Measurements from ENCODE around the gene EIF4EBP2. TPM values are rescaled to one million over a fixed set of nuclear protein-coding genes. Genes with fewer than 3 reads are reported as not detected.
A peak's percentile ranks its signal among the peaks of the same experiment; 100 is the strongest.

EIF4EBP2 gene
- total and polyA plus RNA-seq, 2 experiments from 2014 or later: 42.0 to 131 TPM

DNA sequence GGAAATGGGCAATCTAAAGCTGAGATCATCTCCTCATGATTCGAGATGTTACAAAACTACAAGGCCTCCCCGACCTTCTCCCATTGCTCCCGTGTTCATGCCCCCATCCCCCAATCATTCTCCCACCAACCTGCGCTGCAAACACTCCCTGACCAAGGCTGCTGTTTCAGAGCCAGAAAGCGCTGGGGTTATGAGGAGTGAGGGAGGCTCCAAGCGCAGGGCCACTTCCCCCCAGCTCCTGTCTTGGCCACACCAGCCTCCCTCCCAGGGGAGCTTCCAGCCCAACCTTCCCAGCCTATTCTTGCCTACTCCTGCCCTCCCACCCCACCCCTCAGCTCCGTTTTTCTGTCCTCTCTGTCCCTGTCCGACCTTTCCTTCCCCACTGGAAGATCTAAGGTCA lies 52.2 kb downstream of the EIF4EBP2 start:
- Histone ChIP-seq H3K27ac (ENCODE audit: low read depth) (peak overlapping the region; percentile 69; the same call in 1 of the 2 replicates), H3K4me1 (ENCODE audit: insufficient read depth) (peaks cover 62% of the 10 kb centered on the region), H3K27me3 (ENCODE audit: insufficient read depth) (peaks cover 50% of the 10 kb centered on the region), H3K36me3 (ENCODE audit: insufficient read depth) (no peaks in the 10 kb centered on the region), H3K4me3 (peak overlapping the region; percentile 36), H3K9me2 (ENCODE audit: insufficient read depth) (no peaks in the 10 kb centered on the region), H3K4me2 (peak overlapping the region; percentile 71), H2AFZ (no peak overlapping the region), H3F3A (replicated peaks; ENCODE audit: low read depth) (peaks cover 26% of the 10 kb centered on the region), H3K79me2 (replicated peaks; ENCODE audit: insufficient read depth) (no peaks in the 10 kb centered on the region), H4K20me1 (replicated peaks; ENCODE audit: insufficient read depth) (no peaks in the 10 kb centered on the region)
- peak; percentile 9 for ATAC-seq
- Mint-ChIP-seq H3K27me3 (ENCODE audit: insufficient read depth, low read depth, poor library complexity) (peaks cover 61% of the 10 kb centered on the region), H3K4me3 (peak overlapping the region; percentile 35), H3K9me3 (no peaks in the 10 kb centered on the region; the same call in 2 of the 3 replicates), H3K4me1 (peaks cover 51% of the 10 kb centered on the region), H3K27ac (no peak overlapping the region), H3K36me3 (ENCODE audit: low read depth) (no peaks in the 10 kb centered on the region)
- peak; percentile 55 for DNase-seq (ENCODE audit: low spot score)
- TF ChIP-seq, protein P1, sequence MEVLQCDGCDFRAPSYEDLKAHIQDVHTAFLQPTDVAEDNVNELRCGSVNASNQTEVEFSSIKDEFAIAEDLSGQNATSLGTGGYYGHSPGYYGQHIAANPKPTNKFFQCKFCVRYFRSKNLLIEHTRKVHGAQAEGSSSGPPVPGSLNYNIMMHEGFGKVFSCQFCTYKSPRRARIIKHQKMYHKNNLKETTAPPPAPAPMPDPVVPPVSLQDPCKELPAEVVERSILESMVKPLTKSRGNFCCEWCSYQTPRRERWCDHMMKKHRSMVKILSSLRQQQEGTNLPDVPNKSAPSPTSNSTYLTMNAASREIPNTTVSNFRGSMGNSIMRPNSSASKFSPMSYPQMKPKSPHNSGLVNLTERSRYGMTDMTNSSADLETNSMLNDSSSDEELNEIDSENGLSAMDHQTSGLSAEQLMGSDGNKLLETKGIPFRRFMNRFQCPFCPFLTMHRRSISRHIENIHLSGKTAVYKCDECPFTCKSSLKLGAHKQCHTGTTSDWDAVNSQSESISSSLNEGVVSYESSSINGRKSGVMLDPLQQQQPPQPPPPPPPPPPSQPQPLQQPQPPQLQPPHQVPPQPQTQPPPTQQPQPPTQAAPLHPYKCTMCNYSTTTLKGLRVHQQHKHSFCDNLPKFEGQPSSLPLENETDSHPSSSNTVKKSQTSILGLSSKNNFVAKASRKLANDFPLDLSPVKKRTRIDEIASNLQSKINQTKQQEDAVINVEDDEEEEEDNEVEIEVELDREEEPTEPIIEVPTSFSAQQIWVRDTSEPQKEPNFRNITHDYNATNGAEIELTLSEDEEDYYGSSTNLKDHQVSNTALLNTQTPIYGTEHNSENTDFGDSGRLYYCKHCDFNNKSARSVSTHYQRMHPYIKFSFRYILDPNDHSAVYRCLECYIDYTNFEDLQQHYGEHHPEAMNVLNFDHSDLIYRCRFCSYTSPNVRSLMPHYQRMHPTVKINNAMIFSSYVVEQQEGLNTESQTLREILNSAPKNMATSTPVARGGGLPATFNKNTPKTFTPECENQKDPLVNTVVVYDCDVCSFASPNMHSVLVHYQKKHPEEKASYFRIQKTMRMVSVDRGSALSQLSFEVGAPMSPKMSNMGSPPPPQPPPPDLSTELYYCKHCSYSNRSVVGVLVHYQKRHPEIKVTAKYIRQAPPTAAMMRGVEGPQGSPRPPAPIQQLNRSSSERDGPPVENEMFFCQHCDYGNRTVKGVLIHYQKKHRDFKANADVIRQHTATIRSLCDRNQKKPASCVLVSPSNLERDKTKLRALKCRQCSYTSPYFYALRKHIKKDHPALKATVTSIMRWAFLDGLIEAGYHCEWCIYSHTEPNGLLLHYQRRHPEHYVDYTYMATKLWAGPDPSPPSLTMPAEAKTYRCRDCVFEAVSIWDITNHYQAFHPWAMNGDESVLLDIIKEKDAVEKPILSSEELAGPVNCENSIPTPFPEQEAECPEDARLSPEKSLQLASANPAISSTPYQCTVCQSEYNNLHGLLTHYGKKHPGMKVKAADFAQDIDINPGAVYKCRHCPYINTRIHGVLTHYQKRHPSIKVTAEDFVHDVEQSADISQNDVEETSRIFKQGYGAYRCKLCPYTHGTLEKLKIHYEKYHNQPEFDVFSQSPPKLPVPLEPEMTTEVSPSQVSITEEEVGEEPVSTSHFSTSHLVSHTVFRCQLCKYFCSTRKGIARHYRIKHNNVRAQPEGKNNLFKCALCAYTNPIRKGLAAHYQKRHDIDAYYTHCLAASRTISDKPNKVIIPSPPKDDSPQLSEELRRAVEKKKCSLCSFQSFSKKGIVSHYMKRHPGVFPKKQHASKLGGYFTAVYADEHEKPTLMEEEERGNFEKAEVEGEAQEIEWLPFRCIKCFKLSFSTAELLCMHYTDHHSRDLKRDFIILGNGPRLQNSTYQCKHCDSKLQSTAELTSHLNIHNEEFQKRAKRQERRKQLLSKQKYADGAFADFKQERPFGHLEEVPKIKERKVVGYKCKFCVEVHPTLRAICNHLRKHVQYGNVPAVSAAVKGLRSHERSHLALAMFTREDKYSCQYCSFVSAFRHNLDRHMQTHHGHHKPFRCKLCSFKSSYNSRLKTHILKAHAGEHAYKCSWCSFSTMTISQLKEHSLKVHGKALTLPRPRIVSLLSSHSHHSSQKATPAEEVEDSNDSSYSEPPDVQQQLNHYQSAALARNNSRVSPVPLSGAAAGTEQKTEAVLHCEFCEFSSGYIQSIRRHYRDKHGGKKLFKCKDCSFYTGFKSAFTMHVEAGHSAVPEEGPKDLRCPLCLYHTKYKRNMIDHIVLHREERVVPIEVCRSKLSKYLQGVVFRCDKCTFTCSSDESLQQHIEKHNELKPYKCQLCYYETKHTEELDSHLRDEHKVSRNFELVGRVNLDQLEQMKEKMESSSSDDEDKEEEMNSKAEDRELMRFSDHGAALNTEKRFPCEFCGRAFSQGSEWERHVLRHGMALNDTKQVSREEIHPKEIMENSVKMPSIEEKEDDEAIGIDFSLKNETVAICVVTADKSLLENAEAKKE (CRISPR knock-in tag; IDR thresholded peaks at IDR 0.05): no peak
- TF ChIP-seq ETS1 (IDR thresholded peaks at IDR 0.05) (no peak), CREB1 (CRISPR knock-in tag; IDR thresholded peaks at IDR 0.05; ENCODE audit: low read depth) (no peak), CTCF (conservative IDR thresholded peaks at IDR 0.05; ENCODE audit: low read depth in 2 of 2) (no peak), STAT1 (IDR thresholded peaks at IDR 0.05; ENCODE audit: unreplicated experiment) (no peak), ZNF114 (CRISPR knock-in tag; IDR thresholded peaks at IDR 0.05) (no peak), POLR2AphosphoS5 (IDR thresholded peaks at IDR 0.05; ENCODE audit: low read depth) (no peak), NANOG (IDR thresholded peaks at IDR 0.05; ENCODE audit: borderline replicate concordance) (no peak), ZNF331 (CRISPR knock-in tag; IDR thresholded peaks at IDR 0.05; ENCODE audit: low read depth) (no peak), JUNB (IDR thresholded peaks at IDR 0.05; ENCODE audit: unreplicated experiment) (no peak), EZH2 (IDR thresholded peaks at IDR 0.05; ENCODE audit: low read depth, unreplicated experiment) (no peak), EZH2phosphoT487 (IDR thresholded peaks at IDR 0.05; ENCODE audit: unreplicated experiment) (no peak)
- TF ChIP-seq, protein P2, sequence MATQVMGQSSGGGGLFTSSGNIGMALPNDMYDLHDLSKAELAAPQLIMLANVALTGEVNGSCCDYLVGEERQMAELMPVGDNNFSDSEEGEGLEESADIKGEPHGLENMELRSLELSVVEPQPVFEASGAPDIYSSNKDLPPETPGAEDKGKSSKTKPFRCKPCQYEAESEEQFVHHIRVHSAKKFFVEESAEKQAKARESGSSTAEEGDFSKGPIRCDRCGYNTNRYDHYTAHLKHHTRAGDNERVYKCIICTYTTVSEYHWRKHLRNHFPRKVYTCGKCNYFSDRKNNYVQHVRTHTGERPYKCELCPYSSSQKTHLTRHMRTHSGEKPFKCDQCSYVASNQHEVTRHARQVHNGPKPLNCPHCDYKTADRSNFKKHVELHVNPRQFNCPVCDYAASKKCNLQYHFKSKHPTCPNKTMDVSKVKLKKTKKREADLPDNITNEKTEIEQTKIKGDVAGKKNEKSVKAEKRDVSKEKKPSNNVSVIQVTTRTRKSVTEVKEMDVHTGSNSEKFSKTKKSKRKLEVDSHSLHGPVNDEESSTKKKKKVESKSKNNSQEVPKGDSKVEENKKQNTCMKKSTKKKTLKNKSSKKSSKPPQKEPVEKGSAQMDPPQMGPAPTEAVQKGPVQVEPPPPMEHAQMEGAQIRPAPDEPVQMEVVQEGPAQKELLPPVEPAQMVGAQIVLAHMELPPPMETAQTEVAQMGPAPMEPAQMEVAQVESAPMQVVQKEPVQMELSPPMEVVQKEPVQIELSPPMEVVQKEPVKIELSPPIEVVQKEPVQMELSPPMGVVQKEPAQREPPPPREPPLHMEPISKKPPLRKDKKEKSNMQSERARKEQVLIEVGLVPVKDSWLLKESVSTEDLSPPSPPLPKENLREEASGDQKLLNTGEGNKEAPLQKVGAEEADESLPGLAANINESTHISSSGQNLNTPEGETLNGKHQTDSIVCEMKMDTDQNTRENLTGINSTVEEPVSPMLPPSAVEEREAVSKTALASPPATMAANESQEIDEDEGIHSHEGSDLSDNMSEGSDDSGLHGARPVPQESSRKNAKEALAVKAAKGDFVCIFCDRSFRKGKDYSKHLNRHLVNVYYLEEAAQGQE (IDR thresholded peaks at IDR 0.05; ENCODE audit: unreplicated experiment): no peak
